Stimulated activated CD4-positive, alpha-beta T cell treated with anti-CD3 and anti-CD28 coated beads, Interleukin-2, amount 100 ng/mL, for 24 hours (primary cell): Measurements from ENCODE around the gene FAHD2A.
"Not testable (repeated sequence)": the region's sequence is repeated elsewhere in the genome, so short reads cannot be mapped to it uniquely, and the experiment has no call there.

ENCODE experiments used
- DNase-seq, 2 donors: peaks; one replicate each; pipeline ENCODE4 v3.0.0-alpha.2; 2020

Gene FAHD2A

GRCh38 chr2:95442474-95443099 lies 40.1 kb downstream of the FAHD2A start:
- DNase-seq = not testable (repeated sequence)

- not testable (repeated sequence) for DNase-seq
Measured at GRCh38 chr2:95445317-95445716, 42.8 kb downstream of the FAHD2A start.

- not testable (repeated sequence) for DNase-seq
Measured at GRCh38 chr2:95463292-95463691, 60.8 kb downstream of the FAHD2A start.
